Astrocyte of the cerebellum (primary cell): ENCODE measurements around the gene ASH1L.
"Not testable (repeated sequence)": the region's sequence is repeated elsewhere in the genome, so short reads cannot be mapped to it uniquely, and the experiment has no call there.

Experiments used
- DNase-seq: peaks from one replicate; pipeline ENCODE4 v3.0.0-alpha.2; 2011; ENCODE audit warnings: low read depth
- H3K4me3 ChIP-seq: 2 replicates; pipeline ENCODE4 v1.5.1; 2011; ENCODE audit warnings: mild to moderate bottlenecking, low read depth, low read length, moderate library complexity
- in situ Hi-C: cut with HindIII; loops from 2 replicates; pipeline ENCODE4 v1.10.0; 2017; ENCODE audit warnings: low sequenced_read_pairs
- TF ChIP-seq, protein P1 (sequence below): IDR thresholded peaks from 2 replicates; pipeline ENCODE4 v1.5.1; 2012; ENCODE audit warnings: low read length, low read depth, moderate library complexity, mild to moderate bottlenecking; ENCODE audit errors: missing control alignments

ASH1L gene

DNA sequence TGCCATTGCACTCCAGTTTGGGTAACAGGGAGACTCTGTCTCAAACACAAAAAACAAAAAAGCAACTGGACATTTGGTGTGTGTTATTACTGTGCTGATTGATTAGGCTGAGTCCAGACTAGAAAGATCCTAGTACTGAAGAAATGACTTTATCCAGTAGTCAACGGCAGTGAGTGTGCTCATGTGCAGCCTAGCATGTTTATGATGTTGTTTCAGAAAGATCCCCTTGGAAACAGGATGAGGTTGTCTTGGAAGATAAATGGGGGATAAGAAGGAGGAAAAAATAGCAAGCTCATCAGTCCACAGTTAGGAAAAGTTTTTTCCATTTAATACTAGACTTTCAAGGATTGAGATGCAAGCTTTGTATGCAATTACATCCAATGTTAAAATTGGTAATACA, 227.6 kb downstream of the ASH1L start:
- in situ Hi-C loops = loop anchor here (5.0 kb wide), 1 partner anchor 77 kb away; no protein-coding TSS in a partner anchor
- H3K4me3 ChIP-seq = no peak overlapping the region
- DNase-seq = no peak
- TF ChIP-seq, protein P1, sequence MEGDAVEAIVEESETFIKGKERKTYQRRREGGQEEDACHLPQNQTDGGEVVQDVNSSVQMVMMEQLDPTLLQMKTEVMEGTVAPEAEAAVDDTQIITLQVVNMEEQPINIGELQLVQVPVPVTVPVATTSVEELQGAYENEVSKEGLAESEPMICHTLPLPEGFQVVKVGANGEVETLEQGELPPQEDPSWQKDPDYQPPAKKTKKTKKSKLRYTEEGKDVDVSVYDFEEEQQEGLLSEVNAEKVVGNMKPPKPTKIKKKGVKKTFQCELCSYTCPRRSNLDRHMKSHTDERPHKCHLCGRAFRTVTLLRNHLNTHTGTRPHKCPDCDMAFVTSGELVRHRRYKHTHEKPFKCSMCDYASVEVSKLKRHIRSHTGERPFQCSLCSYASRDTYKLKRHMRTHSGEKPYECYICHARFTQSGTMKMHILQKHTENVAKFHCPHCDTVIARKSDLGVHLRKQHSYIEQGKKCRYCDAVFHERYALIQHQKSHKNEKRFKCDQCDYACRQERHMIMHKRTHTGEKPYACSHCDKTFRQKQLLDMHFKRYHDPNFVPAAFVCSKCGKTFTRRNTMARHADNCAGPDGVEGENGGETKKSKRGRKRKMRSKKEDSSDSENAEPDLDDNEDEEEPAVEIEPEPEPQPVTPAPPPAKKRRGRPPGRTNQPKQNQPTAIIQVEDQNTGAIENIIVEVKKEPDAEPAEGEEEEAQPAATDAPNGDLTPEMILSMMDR = no peak

DNA sequence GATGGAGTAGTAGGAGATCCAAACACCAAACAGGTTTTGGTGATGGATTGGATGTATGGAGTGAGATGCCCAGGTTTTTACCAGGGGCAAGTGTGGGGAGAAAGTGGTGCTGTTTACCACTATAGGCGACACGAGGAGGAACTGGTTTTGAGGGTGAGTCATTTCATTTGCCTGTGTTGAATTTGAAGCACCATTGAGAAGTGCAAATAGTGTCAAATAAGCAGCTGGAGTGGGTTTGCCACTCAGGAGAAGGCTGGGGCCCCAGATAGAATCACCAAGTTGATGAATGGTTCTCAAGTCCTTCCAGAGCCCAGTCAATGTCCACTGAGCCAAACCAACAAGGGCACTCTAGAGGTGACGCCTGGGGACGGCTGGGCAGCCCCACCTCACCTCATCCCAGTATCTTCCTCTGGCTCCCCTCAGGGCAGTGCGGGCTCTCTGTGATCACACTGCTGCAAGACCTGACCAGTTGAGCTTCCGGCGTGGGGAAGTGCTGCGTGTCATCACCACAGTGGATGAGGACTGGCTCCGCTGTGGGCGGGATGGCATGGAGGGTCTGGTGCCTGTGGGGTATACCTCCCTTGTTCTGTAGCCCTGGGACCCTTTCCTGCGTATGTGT, 232.5 kb downstream of the ASH1L start:
- no peak for DNase-seq
- TF ChIP-seq, protein P1 = no peak
- in situ Hi-C loops = no loop called here
- no peak overlapping the region for H3K4me3 ChIP-seq

DNA sequence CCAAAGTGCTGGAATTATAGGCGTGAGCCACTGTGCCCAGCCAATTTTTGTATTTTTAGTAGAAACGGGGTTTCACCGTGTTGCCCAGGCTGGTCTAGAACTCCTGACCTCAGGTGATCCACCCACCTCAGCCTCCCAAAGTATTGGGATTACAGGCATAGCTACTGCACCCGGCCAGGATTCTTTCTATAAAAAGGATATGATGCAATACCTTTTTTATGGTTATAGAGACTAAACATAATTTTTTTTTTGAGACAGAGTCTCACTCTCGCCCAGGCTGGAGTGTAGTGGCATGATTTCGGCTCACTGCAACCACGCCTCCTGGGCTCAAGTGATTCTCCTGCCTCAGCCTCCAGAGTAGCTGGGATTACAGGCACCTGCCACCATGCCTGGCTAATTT, 233.7 kb downstream of the ASH1L start:
- in situ Hi-C loops, DNase-seq, H3K4me3 ChIP-seq: not testable (repeated sequence)

DNA sequence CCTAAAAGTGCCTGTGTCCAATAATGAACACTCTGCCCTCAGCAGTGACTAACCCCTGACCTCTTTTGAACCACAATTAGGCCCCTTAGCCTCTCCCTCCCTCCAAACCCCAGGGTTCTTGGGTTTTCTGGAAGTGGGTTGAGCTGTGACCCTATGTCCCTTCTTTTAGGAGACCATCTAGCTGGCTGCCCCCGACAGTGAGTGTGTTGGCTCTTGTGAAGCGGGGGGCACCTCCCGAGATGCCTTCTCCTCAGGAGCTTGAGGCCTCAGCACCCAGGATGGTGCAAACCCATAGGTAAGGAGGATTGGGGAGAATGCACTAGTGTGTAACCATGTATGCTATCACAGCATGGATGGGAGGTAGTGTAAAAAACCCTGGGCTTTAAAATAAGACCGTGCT, 234.6 kb downstream of the ASH1L start:
- in situ Hi-C loops = no loop called here
- no peak overlapping the region for H3K4me3 ChIP-seq
- DNase-seq = no peak
- TF ChIP-seq, protein P1 = no peak

DNA sequence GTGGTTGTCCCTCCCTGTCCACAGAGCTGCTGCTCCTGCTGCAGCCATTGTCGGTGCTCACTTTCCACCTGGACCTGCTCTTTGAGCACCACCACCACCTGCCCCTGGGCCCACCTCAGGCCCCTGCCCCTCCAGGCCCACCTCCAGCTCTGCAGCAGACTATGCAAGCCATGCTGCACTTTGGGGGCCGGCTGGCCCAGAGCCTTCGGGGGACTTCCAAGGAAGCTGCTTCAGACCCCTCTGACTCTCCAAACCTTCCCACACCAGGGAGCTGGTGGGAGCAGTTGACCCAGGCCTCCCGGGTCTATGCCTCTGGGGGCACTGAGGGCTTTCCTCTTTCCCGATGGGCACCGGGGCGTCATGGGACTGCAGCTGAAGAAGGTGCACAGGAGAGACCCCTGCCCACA, 236.0 kb downstream of the ASH1L start:
- TF ChIP-seq, protein P1 = no peak
- no peak overlapping the region for H3K4me3 ChIP-seq
- in situ Hi-C loops = no loop called here
- no peak for DNase-seq

DNA sequence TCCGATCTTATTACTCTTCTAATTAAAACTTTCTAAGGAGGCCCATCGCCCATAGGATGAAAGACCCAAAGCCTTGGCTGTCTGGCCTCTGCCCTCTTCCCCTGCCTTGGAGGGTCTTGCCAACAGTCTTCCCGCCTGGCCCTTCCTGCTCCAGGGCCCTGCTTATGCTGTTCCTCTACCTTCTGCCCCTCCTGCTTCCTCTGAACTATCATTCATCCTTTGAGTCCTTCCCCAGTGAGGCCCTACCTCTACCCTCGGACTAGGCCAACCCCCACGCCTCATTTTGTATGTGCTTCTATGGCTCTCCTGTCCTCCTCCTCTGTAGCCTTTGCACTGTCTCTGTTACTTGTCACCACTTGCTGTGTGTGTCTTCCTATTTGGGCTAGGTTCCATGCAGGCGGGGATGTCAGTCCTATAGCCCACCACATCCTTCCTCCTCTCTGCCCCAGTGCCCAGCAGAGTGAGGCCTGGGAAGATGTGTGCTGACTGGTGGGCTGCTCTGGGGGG, 236.5 kb downstream of the ASH1L start:
- TF ChIP-seq, protein P1 = no peak
- in situ Hi-C loops = no loop called here
- no peak for DNase-seq
- H3K4me3 ChIP-seq = no peak overlapping the region

DNA sequence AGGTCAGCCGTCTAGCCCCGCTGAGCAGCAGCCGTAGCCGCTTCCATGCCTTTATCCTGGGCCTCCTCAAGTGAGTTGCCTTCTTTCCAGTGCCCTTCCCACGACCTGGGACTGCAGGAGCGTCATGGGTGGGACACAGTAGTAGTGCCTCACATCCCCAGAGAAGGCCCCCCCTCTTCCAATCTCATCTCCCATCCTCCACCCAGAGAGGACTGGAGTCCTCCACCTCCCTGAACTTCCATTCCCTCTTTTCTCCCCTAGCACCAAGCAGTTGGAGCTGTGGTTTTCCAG, 237.1 kb downstream of the ASH1L start:
- in situ Hi-C loops = no loop called here

More for the DNA sequence above, 237.1 kb downstream of the ASH1L start:
- H3K4me3 ChIP-seq = peak overlapping the region; percentile 85
- TF ChIP-seq, protein P1 = no peak
- no peak for DNase-seq
